HL-60 (cell line): ENCODE measurements around the gene SMARCAL1.

Experiments used
- DNase-seq, 2 experiments: peaks; one replicate each; pipeline ENCODE4 v3.0.0-alpha.2; 2010 to 2020; ENCODE audit warnings: low read depth in 1 of 2, low spot score in 1 of 2
- H3K27ac ChIP-seq: fragments of 250-450 bp; sonication (Bioruptor Pico); replicated peaks from 2 replicates; pipeline ENCODE4 v1.5.1; 2020; ENCODE audit warnings: mild to moderate bottlenecking, moderate library complexity
- H3K27me3 ChIP-seq: fragments of 250-450 bp; sonication (Bioruptor Pico); 2 replicates; pipeline ENCODE4 v1.5.1; 2021; ENCODE audit warnings: mild to moderate bottlenecking, moderate library complexity; ENCODE audit not compliant: insufficient read depth, poor library complexity, severe bottlenecking
- H3K4me3 ChIP-seq: replicated peaks from 2 replicates; pipeline ENCODE4 v1.5.1; 2011; ENCODE audit warnings: mild to moderate bottlenecking, control low read depth, low read length; ENCODE audit not compliant: insufficient read depth
- GABPA ChIP-seq: IDR thresholded peaks from 2 replicates; pipeline ENCODE4 v1.6.1; 2012; ENCODE audit warnings: low read depth
- POLR2AphosphoS5 ChIP-seq: IDR thresholded peaks from 2 replicates; pipeline ENCODE4 v1.6.1; 2012; ENCODE audit warnings: low read depth
- SPI1 ChIP-seq: IDR thresholded peaks from 2 replicates; pipeline ENCODE4 v1.6.1; 2012; ENCODE audit warnings: low read depth, mild to moderate bottlenecking, borderline replicate concordance
- TF ChIP-seq, protein P1 (sequence below): IDR thresholded peaks from one replicate; pipeline ENCODE4 v1.5.1; 2011; ENCODE audit warnings: low read length, control low read depth, inconsistent platforms; ENCODE audit not compliant: insufficient read depth
- TF ChIP-seq, protein P2 (sequence below): IDR thresholded peaks from 2 replicates; pipeline ENCODE4 v1.6.1; 2012; ENCODE audit warnings: low read depth; ENCODE audit not compliant: insufficient replicate concordance

The SMARCAL1 gene

DNA sequence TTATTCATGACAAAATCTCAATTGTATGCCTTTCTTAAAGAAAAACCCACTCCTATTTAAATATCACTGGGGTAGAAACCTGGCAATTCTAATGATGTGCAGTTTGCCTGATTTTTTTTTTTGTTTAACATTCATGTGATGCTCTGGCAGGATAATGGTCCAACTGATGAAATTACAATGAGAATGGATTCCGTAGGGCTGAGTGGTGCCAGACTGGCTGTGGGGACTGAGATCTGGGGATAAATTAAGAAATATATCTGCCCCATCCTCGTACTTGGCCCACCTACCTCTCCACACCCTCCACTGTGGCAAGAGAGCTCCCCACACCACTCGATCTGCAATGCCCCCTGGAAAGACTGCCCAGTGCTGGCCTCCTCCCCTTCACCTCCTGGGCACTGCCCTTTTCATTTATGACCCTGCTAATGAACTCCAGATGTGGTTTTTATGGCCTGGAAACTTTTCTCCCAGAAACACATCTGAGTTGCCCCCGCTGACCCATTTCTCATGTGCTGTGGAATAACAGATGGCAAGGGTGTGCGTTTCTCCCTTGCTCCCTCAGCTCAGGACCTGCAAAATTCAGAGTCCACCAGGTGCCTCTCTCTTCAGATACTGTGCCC lies 53.4 kb downstream of the SMARCAL1 start:
- no peak for DNase-seq

DNA sequence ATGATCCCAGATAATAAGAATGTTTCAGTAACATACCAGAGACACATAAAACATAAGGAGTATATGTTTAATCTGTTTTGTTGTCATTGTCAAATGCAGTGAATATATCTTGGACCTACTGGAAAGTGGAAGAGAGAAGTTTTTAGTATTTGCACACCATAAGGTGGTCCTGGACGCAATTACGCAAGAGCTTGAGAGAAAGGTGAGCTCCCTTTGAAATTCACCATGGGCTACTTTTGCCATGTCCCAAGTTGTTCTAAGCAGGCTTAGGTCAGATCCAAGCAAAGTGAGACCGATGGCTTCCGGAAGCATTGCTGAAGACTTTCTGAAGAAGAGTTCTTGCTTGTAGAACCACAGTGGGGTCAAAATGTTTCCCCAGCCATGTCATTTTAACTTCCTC lies 55.6 kb downstream of the SMARCAL1 start:
- no peak for TF ChIP-seq SPI1
- TF ChIP-seq, protein P1, sequence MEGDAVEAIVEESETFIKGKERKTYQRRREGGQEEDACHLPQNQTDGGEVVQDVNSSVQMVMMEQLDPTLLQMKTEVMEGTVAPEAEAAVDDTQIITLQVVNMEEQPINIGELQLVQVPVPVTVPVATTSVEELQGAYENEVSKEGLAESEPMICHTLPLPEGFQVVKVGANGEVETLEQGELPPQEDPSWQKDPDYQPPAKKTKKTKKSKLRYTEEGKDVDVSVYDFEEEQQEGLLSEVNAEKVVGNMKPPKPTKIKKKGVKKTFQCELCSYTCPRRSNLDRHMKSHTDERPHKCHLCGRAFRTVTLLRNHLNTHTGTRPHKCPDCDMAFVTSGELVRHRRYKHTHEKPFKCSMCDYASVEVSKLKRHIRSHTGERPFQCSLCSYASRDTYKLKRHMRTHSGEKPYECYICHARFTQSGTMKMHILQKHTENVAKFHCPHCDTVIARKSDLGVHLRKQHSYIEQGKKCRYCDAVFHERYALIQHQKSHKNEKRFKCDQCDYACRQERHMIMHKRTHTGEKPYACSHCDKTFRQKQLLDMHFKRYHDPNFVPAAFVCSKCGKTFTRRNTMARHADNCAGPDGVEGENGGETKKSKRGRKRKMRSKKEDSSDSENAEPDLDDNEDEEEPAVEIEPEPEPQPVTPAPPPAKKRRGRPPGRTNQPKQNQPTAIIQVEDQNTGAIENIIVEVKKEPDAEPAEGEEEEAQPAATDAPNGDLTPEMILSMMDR = no peak
- TF ChIP-seq POLR2AphosphoS5 = no peak
- TF ChIP-seq, protein P2, sequence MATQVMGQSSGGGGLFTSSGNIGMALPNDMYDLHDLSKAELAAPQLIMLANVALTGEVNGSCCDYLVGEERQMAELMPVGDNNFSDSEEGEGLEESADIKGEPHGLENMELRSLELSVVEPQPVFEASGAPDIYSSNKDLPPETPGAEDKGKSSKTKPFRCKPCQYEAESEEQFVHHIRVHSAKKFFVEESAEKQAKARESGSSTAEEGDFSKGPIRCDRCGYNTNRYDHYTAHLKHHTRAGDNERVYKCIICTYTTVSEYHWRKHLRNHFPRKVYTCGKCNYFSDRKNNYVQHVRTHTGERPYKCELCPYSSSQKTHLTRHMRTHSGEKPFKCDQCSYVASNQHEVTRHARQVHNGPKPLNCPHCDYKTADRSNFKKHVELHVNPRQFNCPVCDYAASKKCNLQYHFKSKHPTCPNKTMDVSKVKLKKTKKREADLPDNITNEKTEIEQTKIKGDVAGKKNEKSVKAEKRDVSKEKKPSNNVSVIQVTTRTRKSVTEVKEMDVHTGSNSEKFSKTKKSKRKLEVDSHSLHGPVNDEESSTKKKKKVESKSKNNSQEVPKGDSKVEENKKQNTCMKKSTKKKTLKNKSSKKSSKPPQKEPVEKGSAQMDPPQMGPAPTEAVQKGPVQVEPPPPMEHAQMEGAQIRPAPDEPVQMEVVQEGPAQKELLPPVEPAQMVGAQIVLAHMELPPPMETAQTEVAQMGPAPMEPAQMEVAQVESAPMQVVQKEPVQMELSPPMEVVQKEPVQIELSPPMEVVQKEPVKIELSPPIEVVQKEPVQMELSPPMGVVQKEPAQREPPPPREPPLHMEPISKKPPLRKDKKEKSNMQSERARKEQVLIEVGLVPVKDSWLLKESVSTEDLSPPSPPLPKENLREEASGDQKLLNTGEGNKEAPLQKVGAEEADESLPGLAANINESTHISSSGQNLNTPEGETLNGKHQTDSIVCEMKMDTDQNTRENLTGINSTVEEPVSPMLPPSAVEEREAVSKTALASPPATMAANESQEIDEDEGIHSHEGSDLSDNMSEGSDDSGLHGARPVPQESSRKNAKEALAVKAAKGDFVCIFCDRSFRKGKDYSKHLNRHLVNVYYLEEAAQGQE = no peak
- TF ChIP-seq GABPA = no peak
- no peak overlapping the region for H3K27ac ChIP-seq

More for the DNA sequence above, 53.4 kb downstream of the SMARCAL1 start:
- Histone ChIP-seq H3K27ac (no peak overlapping the region), H3K27me3 (no peaks in the 10 kb centered on the region), H3K4me3 (no peak overlapping the region)
- TF ChIP-seq, protein P1 = no peak
- no peak for TF ChIP-seq POLR2AphosphoS5
- no peak for TF ChIP-seq GABPA
- TF ChIP-seq, protein P2 = no peak
- no peak for TF ChIP-seq SPI1

DNA sequence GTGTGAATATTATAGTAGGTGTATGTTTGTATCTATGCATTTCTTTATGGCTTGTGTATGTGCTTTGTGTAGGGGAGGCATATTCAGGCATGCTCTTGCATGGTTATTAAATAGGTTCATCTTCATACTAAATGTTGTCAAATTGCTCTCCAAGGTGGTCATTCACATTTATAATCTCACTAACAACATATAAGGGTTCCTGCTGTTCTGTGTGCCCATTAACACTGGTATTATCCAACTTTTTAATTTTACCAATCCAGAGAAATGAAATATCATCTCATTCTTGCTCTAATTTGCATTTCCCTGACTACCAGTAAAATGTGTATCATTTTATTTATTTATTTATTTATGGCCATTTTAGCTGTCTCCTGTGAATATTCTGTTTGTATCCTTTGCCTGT lies 57.4 kb downstream of the SMARCAL1 start:
- TF ChIP-seq SPI1 (no peak), GABPA (no peak), POLR2AphosphoS5 (no peak)
- TF ChIP-seq, protein P1 = no peak
- TF ChIP-seq, protein P2 = no peak
- H3K4me3 ChIP-seq = no peak overlapping the region
- DNase-seq = no peak
- H3K27me3 ChIP-seq = no peaks in the 10 kb centered on the region
- no peak overlapping the region for H3K27ac ChIP-seq

More for the DNA sequence above, 55.6 kb downstream of the SMARCAL1 start:
- Histone ChIP-seq H3K4me3 (no peak overlapping the region), H3K27me3 (no peaks in the 10 kb centered on the region)
- no peak for DNase-seq
